Occipital lobe (tissue), 2 donors: ENCODE results near the gene SPPL3. TPM values are rescaled to one million over a fixed set of nuclear protein-coding genes. Genes with fewer than 3 reads are reported as not detected.
A peak's percentile ranks its signal among the peaks of the same experiment; 100 is the strongest.

Source experiments
- DNase-seq: peaks from one replicate; lab custom pipeline; 2025; lab: John Stamatoyannopoulos, UW
- total RNA-seq: library from RNA; depleted of rRNA; stranded (reverse); fragments of >200 nt; gene quantifications from one replicate; pipeline ENCODE4 v1.2.3, GENCODE V29; 2014

Gene SPPL3
- total RNA-seq, 1 donor from 2014 or later: 64.7 TPM

- DNase-seq: no peak
These were observed 116.3 kb downstream of the SPPL3 start for GRCh38 chr12:120787889-120788288.

- DNase-seq: no peak
These were observed 119.4 kb downstream of the SPPL3 start for GRCh38 chr12:120784804-120785203.

- no peak for DNase-seq
These were observed 121.0 kb downstream of the SPPL3 start for GRCh38 chr12:120783197-120783596.

GRCh38 chr12:120775862-120776552, 128.2 kb downstream of the SPPL3 start:
- DNase-seq: no peak

- no peak for DNase-seq
These were observed 129.8 kb downstream of the SPPL3 start for GRCh38 chr12:120774169-120774916.

- DNase-seq: no peak
These were observed 133.1 kb downstream of the SPPL3 start for GRCh38 chr12:120771097-120771496.

- no peak for DNase-seq
These were observed 136.8 kb downstream of the SPPL3 start for GRCh38 chr12:120767071-120768024.

GRCh38 chr12:120766566-120766965, 137.6 kb downstream of the SPPL3 start:
- DNase-seq: no peak

GRCh38 chr12:120764816-120765215, 139.3 kb downstream of the SPPL3 start:
- no peak for DNase-seq

- no peak for DNase-seq
These were observed 140.9 kb downstream of the SPPL3 start for GRCh38 chr12:120763250-120763649.

- no peak for DNase-seq
These were observed 142.1 kb downstream of the SPPL3 start for GRCh38 chr12:120762086-120762485.

- DNase-seq: peak; percentile 19
These were observed 142.6 kb downstream of the SPPL3 start for GRCh38 chr12:120761519-120761934.

- DNase-seq: no peak
These were observed 143.6 kb downstream of the SPPL3 start for GRCh38 chr12:120760349-120761254.

- no peak for DNase-seq
These were observed 144.4 kb downstream of the SPPL3 start for GRCh38 chr12:120759591-120760348.

GRCh38 chr12:120758798-120759590, 145.2 kb downstream of the SPPL3 start:
- no peak for DNase-seq

- DNase-seq: no peak
These were observed 146.2 kb downstream of the SPPL3 start for GRCh38 chr12:120757949-120758348.

- no peak for DNase-seq
These were observed 146.9 kb downstream of the SPPL3 start for GRCh38 chr12:120757226-120757742.

GRCh38 chr12:120755269-120755668, 148.9 kb downstream of the SPPL3 start:
- DNase-seq: no peak

- DNase-seq: no peak
These were observed 149.4 kb downstream of the SPPL3 start for GRCh38 chr12:120754792-120755191.
